ENCODE results near the gene MIOX. TPM values are rescaled to one million over a fixed set of nuclear protein-coding genes. Genes with fewer than 3 reads are reported as not detected.

MIOX gene
- total RNA-seq, 4 donors from 2014 or later = not detected

DNA sequence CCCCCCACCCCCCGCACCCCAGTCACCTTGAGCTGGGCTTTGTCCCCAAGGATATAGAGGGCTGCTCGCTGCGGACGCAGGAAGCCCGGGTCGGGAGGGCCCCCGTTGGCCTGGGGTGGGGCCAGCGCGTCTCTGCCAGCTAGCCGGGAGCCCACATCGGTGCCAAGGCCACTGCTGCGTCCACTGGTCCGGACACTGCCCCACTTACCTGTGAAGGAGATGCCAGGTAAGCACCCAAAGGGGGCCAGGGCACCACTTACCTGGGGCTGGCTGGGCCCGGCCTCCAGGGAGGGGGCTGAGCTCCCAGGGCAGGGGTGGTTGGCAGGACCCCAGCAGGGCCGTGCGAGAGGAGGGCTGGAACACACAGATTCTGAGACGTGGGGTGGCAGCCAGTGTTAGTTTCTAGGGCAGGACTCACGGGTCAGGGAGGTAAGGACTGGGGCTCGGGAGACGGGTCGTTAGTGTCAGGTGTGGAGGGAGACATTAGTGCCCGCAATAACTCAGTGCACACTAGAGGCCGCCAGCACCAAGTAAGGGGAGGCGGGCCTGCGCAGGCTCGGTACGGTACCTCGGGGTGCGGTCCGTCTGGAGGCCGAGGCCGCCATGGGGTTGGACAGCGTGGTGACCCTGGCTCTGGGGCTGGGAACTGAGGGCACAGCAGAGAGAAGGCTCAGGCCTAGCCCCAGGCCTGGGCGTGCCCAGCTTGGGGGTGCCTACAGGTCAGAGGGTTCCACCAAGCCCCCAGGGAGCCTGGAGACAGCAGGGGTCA is 30.0 kb upstream of the MIOX start:
- H3K9me3 ChIP-seq = no peaks in the 10 kb centered on the region
- H3K4me3 ChIP-seq = no peak overlapping the region
- H3K36me3 ChIP-seq = peaks cover 0 to 96% of the 10 kb centered on the region in 2 donors
- no peak for ATAC-seq
- no peak for TF ChIP-seq POLR2A (IDR thresholded peaks at IDR 0.05)
- no peak for TF ChIP-seq EP300 (IDR thresholded peaks at IDR 0.05)
- TF ChIP-seq POLR2AphosphoS5 (IDR thresholded peaks at IDR 0.05) = no peak
- TF ChIP-seq, protein P1, sequence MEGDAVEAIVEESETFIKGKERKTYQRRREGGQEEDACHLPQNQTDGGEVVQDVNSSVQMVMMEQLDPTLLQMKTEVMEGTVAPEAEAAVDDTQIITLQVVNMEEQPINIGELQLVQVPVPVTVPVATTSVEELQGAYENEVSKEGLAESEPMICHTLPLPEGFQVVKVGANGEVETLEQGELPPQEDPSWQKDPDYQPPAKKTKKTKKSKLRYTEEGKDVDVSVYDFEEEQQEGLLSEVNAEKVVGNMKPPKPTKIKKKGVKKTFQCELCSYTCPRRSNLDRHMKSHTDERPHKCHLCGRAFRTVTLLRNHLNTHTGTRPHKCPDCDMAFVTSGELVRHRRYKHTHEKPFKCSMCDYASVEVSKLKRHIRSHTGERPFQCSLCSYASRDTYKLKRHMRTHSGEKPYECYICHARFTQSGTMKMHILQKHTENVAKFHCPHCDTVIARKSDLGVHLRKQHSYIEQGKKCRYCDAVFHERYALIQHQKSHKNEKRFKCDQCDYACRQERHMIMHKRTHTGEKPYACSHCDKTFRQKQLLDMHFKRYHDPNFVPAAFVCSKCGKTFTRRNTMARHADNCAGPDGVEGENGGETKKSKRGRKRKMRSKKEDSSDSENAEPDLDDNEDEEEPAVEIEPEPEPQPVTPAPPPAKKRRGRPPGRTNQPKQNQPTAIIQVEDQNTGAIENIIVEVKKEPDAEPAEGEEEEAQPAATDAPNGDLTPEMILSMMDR (IDR thresholded peaks at IDR 0.05) = no peak
- H3K27ac ChIP-seq = no peak overlapping the region
- H3K27me3 ChIP-seq = no peaks in the 10 kb centered on the region
- WGBS, 2 donors (ENCODE audit: low coverage in 1 of 2) = 73% methylated on average over 6 of the region's 34 CpGs; no CpG with 5 or more reads in 1 of the 2 donors
- no peaks in the 10 kb centered on the region for H3K4me1 ChIP-seq

DNA sequence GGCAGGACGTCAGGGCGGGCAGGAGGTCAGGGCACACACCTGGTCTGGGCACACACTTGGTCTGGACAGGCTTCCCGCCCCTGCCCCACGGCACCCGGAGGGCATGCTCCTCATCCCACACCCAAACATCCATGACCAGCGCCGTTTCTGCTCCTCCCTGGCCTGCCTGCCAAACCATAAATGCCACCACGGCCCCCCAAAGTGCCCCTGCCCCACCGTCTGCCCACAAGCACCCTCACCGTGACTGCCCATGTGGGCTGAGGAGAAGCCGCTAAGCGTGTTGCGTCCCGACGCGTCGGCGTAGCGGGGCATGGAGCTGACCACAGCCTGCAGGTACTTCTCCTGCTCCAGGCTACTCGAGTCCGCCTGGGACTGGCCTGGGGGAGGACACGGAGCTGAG is 27.6 kb upstream of the MIOX start:
- 67% methylated on average over 1 of the region's 22 CpGs; no CpG with 5 or more reads in 1 of the 2 donors for WGBS, 2 donors (ENCODE audit: low coverage in 1 of 2)
- H3K4me1 ChIP-seq = no peaks in the 10 kb centered on the region
- no peaks in the 10 kb centered on the region for H3K27me3 ChIP-seq
- no peak for TF ChIP-seq POLR2A (IDR thresholded peaks at IDR 0.05)
- TF ChIP-seq, protein P1 (IDR thresholded peaks at IDR 0.05) = no peak
- TF ChIP-seq POLR2AphosphoS5 (IDR thresholded peaks at IDR 0.05) = no peak
- no peak for TF ChIP-seq EP300 (IDR thresholded peaks at IDR 0.05)
- no peak overlapping the region for H3K4me3 ChIP-seq
- no peak for ATAC-seq
- no peak overlapping the region for H3K27ac ChIP-seq
- no peaks in the 10 kb centered on the region for H3K9me3 ChIP-seq
- H3K36me3 ChIP-seq = peaks cover 0 to 100% of the 10 kb centered on the region in 2 donors

DNA sequence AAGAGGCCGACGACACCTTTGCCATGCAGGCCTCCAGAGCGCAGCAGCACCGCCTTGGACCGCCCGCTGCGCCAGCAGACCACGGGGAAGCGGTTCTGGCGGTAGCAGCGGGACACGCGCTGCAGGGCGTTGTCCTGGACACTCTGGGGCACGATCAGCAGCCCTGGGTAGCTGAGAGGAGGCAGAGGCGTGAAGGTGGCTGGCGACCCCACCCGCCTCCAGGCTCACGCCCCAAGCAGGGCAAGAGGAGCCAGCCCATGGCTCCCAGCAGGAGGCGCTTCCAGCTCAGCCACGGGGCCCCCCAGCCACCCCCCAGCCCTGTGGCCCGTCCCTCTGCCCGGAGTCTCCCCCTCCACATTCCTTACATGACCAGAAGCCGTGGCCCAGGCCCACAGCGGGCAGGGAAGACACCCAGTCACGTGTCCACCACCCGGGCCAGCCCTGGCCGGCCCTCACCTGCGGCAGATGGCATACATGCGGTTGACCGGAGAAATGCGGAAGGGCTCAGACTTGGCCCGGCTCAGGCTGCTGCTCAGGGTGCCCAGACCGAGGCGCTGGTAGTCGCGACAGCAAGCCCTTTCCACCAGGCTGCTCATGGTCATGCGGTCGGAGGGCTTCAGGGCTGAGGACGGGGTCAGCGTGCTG is 27.0 kb upstream of the MIOX start:
- no peak for TF ChIP-seq EP300 (IDR thresholded peaks at IDR 0.05)
- TF ChIP-seq POLR2A (IDR thresholded peaks at IDR 0.05) = no peak
- TF ChIP-seq, protein P1 (IDR thresholded peaks at IDR 0.05) = no peak
- TF ChIP-seq POLR2AphosphoS5 (IDR thresholded peaks at IDR 0.05) = no peak
- no peak for ATAC-seq
- Histone ChIP-seq H3K4me3 (no peak overlapping the region), H3K36me3 (peaks cover 0 to 100% of the 10 kb centered on the region in 2 donors), H3K9me3 (no peaks in the 10 kb centered on the region), H3K4me1 (no peaks in the 10 kb centered on the region), H3K27me3 (no peaks in the 10 kb centered on the region), H3K27ac (no peak overlapping the region)
- no CpG with 5 or more reads among the region's 41 CpGs for WGBS, 2 donors (ENCODE audit: low coverage in 1 of 2)

DNA sequence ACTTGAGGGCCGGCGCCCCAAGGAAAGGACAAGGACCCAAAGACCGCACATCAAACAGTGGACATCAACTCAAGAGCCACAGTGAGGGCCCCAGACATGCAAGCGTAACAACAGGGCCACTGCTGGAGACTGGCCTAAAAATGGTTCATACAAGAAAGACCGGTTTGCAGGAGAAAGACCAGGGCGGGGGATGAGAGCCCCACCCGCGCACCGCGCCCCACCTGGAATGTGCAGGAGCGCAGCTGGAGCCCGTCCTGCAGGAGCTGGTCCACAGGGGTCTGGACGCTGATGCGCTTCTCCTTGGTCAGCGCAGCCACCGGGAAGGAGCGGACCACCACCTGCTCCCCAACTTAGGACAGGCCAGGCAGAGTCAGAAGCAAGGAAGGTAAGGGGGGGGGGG is 25.7 kb upstream of the MIOX start:
- ATAC-seq = no peak
- TF ChIP-seq POLR2AphosphoS5 (IDR thresholded peaks at IDR 0.05) (no peak), EP300 (IDR thresholded peaks at IDR 0.05) (no peak), POLR2A (IDR thresholded peaks at IDR 0.05) (no peak)
- TF ChIP-seq, protein P1 (IDR thresholded peaks at IDR 0.05) = no peak
- WGBS, 2 donors (ENCODE audit: low coverage in 1 of 2) = 94 to 100% methylated on average over 1 to 12 of the region's 17 CpGs
- Histone ChIP-seq H3K4me3 (no peak overlapping the region), H3K36me3 (peaks cover 0 to 100% of the 10 kb centered on the region in 2 donors), H3K27ac (no peak overlapping the region), H3K27me3 (no peaks in the 10 kb centered on the region), H3K9me3 (no peaks in the 10 kb centered on the region), H3K4me1 (no peaks in the 10 kb centered on the region)
